HS-5 (cell line): Measurements from ENCODE around the gene COX10.
A peak's percentile ranks its signal among the peaks of the same experiment; 100 is the strongest.
"Not testable (repeated sequence)": the region's sequence is repeated elsewhere in the genome, so short reads cannot be mapped to it uniquely, and the experiment has no call there.

Source experiments
- DNase-seq: peaks from one replicate; pipeline ENCODE4 v3.0.0-alpha.2; 2012; ENCODE audit warnings: low read depth

The COX10 gene

DNA sequence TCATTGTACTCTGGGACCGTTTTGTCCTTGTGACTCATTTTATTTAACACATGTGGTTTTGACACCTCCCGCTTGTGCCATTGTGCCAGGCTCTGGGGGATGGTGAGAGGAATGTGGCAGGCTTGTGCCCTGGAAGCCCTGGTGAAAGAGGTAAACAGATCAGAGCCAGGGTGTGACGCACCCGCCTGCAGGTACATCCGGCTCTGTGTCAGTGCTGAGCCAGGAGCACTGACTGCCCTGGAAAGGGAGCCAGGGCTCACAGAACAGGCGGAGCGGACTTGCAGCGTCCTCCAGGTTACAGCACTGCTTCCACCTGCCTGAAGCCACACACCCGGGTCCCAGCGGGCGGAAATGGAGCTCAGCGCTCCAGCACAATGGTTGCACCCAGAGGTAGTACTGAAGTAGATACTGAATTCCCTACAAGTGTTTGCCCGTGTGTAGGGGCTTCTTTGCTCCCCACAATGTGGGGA lies 136.7 kb downstream of the COX10 start:
- no peak for DNase-seq

DNA sequence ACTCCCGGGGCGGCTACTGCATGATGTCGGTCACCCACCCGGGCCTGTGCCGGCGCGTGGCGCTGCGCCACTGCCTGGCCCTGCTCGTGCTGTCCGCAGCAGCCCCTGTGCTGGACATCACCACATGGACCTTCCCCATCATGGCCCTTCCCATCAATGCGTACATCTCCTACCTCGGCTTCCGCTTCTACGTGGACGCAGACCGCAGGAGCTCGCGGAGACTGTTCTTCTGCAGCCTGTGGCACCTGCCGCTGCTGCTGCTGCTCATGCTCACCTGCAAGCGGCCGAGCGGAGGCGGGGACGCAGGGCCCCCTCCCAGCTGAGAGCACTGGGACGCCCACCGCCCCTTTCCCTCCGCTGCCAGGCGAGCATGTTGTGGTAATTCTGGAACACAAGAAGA lies 137.6 kb downstream of the COX10 start:
- no peak for DNase-seq

DNA sequence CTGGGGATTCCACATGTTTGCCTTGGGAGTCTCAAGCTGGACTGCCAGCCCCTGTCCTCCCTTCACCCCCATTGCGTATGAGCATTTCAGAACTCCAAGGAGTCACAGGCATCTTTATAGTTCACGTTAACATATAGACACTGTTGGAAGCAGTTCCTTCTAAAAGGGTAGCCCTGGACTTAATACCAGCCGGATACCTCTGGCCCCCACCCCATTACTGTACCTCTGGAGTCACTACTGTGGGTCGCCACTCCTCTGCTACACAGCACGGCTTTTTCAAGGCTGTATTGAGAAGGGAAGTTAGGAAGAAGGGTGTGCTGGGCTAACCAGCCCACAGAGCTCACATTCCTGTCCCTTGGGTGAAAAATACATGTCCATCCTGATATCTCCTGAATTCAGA lies 138.5 kb downstream of the COX10 start:
- DNase-seq: no peak

DNA sequence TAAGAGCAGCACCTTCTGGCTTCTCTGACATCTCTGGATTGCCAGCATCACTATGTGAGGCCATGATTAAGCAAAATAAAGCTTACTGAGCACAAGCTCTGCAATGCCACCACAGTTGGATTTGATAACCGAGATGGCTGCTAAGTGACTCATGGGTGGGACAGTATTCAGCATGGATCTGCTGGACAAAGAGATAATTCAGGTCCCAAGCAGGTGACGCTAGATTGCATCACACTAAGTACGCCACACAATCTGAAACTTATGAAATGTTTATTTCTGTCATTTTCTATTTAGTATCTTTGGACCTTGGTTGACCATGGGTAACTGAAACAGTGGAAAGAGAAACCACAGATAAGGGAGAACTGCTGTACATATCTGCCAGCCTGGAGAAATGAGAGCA lies 139.9 kb downstream of the COX10 start:
- DNase-seq: no peak

DNA sequence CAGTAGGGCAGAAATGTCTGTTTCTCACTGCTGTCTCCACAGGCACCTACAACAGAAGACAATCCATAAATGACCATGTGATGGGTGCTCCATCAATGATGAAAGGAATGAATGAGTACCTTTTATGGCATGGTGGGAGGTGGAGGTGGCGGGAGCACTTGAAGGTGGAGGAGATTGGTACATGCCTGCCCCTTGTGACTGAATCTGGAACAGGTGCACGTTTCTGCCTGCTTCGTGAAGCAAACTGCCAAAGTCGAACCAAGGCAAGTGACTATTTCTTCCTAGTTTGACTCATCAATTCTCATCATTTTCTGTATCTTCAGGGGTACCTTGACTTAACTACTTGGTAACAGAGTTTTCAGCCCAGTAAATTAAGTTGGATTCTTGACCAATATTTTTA lies 141.9 kb downstream of the COX10 start:
- DNase-seq: no peak

DNA sequence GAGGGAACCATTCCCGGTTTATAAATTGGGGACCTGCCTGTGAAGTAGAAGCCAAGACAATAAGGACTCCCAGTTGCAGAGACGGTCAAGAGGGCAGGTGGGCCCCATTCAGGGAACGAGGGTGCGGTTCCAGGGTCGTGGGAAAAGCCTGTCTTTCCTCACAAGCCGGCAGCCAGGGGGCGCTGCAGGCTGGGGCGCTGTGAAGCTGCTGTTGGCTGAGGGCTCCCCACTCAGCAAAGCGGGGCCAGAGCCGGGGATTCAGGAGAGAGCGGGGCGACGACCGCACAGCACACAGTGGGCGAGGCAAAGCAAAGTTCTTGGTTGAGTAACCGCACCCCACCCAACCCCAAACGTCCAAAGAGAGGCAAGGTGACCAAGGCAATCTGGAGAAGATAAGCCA lies 142.5 kb downstream of the COX10 start:
- no peak for DNase-seq

DNA sequence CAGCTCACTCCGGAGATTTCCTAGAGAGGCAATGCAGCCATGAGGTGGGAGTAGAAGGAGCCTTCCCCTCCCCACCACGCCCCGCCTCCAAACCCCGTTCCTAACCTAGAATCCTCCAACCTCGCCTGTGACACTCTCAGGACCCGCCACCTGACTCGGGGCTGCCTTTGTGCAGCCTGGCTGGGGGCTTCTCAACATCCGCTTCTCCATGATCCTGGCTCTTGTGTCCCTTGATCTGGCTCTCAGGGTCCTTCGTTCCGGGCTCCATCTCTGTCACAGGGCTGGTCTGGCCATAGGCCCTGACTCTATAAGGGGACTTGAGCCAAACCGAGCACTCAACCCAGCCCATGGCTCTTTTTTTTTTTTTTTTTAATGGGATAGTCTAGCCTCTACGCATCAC lies 143.1 kb downstream of the COX10 start:
- no peak for DNase-seq

DNA sequence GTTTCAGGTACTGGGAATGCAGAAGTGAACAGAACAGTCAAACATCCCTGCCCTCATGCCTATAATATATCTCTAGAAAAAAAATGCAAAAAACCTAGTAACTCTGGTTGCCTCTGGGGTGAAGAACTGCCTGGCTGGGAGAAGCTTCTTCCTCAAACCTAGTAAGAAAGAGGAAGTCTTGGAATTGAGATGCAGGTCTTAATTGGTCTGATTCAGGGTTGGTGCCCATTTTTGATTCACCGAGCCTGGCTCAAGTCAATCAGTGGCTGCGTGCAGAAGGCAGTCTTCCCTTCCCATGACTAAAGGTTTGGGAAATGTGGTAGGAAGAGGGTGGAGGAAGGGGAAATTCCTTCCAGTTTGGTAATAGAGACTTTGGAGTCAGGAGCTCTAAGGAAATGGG lies 145.0 kb downstream of the COX10 start:
- DNase-seq: peak; percentile 16

DNA sequence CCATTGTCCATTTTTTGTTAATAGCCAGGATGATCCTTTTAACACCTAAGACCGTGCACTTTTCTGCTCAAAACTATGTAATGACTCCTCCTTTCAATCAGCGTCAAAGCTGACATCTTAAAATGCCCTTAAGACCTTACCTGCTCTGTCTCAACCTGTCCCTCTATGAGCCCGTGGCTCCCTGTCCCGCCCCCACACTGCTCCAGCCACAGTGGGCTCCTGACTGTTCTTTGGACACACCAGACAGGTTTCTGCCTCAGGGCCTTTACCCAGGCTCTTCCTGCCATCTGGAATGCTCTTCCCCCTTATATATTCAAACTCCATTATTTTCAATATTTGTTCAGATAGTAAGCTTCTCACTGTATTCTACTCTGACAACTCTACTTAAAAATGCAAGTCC lies 153.3 kb downstream of the COX10 start:
- no peak for DNase-seq

DNA sequence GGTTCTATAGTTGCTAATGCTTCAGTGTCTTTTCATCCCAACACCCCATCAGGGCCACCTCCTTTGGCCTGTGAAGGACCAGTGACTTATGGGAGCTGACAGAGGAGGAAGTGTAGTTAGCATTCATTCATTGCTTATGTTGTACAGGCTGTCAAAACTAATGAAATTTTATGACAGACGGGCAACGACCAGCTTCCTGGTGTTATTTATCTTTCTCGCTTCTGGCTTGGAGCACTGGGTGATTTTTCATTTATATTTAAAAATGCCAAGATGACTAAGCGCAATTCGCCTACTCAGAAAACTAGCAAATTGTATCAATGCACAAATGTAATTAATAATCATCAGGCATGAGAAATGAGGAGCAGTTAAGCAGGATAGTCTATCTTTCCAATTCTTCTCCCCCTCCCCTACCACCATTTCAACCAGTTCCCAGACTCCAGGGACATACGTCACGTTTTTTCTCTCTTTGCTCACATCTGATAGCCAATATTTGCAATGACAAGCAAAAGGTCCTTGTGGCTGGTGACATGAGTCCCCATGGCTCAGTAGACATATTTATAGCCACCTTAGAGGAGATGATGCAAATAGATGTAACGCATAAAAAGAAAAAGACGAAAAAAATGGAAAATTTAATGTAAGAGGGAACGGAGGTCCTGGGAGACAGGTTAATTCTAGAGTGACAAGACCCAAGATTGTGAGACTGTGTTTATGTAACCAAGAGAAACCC lies 156.1 kb downstream of the COX10 start:
- DNase-seq: no peak

DNA sequence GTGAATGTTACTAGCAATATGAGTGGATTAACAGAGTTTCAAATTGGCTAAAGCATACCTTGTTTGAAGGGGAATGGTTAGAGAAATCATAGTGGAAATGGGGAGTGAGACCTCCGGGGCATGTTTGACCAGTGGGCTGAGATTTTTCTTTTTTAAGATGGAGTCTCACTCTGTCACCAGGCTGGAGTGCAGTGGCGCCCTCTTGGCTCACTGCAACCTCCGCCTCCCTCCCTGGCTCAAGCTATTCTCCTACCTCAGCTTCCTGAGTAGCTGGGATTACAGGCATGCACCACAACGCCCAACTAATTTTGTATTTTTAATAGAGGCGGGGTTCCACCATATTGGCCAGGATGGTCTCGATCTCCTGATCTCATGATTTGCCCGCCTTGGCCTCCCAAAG lies 157.7 kb downstream of the COX10 start:
- DNase-seq: no peak

DNA sequence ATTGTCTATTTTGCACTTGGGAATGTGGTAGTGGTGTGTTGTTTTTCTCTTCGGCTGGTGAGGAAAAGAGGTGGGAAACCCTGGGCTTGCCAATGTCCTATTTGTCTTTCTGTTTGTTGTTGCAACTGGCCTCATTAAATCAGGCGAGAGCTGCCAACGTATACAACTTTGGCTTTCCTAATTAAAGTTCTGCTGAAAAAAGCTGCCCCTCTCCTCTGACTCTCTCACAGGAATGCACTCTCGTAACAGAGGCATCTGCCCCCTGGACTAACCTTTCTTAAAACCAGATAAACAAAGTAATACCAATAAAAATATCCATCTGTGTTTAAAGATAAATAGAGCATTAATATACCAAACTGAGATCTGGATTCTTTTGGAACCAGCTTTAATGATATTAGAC lies 159.6 kb downstream of the COX10 start:
- DNase-seq: no peak

DNA sequence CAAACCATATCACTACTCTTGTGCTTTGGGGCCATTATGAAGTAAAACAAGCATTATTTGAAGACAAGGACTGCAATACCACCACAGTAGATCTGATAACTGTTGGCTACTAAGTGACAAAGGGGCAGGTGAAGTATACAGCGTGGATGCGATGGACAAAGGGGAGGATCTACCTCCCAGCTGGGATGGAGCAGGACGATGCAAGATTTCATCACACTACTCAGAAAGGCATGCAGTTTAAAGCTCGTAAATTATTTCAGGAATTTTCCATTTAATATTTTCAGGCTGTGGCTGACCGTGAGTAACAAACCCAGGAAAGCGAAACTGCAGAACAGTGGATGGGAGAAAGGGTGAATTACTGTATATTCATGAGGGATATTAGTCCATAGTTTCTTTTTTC lies 161.9 kb downstream of the COX10 start:
- DNase-seq: peak; percentile 4

DNA sequence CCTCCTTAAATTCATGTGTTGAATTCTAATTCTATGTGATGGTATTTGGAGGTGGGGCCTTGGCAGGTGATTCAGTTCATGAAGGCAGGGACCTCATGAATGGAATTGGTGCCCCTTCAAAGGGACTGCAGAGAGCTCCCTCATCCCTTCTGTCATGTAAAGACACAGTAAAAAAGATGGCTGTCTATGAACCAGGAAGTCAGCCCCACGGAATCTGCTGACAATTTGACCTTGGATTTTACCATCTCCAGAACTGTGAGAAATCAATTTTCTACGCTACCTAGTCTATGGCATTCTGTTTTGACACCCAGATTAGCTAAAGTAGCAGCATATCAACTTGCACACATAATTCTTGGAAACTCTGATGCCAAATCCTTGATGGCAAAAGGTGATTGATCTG lies 165.7 kb downstream of the COX10 start:
- DNase-seq: not testable (repeated sequence)

DNA sequence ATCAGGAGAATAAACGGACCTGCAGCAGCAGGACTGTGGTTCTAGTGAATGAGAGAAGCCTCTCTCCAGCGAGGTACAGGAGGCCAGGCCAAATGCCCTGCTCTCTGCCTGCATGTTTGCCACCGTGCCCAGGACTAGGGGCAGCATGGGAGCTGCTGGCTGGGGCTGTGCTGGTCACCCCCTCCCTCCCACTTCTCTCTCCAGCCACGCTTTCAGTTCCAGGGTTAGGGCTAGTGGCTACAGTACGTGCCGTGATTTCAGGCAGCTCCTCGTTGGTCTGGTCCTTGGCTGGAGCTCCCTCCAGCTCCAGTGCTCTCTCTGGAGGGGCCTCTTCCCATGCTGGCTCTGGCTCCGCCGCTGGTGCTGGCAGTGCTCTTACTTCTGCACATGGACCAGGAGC lies 166.7 kb downstream of the COX10 start:
- DNase-seq: not testable (repeated sequence)

DNA sequence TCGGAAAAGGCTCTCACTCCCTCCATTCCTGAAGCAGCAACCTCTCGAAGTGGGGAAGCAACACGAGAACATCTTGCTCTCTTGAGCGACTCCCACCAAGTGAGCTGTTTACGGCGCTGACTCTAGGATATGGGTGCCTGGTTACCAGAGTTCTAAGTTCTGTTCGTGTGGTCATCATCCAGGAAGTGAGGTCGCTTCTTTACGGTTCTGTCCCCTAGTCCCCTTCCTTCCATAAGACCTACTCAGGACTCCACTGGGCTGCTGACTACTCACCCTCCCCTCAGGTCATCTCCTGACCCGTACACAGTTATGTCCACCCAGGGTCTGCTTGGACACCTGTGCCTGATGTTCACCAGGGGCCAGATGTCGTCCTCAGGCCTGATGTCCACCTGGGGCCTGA lies 167.5 kb downstream of the COX10 start, which contains the start of gene CDRT15:
Gene CDRT15 (minus strand): TSS at position 101 of the 400 bp plus-strand sequence. CDS start 29 bp downstream, at position 72.
- not testable (repeated sequence) for DNase-seq

DNA sequence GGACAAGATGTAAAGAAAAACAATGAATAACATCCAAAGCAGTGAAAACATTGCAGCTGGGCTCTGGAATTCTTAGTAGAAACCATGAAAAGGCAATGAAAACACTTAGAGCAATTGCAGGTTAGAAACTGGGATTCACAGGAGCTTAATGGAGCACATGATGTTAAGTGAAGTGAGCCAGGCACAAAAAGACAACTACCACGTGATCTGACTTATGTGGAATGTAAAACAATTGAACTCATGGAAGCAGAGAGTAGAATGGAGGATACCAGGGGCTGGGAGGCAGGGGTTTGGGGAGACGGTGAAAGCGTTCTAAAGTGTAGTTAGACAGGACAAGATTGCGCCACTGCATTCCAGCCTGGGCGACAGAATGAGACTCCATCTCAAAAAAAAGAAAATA lies 170.0 kb downstream of the COX10 start:
- DNase-seq: not testable (repeated sequence)

DNA sequence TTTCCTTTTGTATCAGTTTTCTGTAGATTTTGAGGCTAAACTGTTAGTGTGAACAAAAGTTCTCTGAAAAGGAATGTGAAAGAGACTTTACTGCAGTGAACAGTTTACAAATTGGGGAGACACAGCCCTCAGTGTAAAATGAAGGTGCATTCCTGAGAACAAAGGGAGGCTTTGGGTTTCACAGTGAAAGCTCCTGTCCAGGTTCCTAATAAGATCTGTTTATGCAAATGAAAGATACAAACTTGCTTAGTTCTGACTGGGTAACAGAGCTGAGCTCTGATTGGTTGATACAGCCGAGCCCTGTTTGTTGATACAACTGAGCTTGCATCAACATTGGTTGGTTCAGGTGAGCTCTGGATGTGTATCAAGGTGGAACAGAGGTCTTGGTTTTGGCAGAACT lies 175.7 kb downstream of the COX10 start:
- DNase-seq: no peak

DNA sequence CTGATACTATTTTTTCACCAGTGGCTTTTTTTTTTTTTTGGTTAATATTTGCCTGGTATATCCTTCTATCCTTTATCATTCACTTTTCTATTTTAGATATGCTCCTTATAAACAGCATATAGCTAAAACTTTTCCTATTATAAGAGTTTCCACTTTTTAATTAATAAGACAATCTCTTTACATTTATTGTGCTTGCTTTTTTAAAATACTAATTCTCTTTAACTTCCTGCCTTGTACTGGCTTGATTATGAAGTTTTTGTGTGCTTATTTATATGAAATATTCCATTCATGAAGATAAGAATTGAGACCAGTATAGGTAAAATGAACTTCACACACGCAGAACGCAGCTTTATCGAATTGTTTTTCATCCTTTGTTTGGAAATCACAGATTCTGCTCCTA lies 176.3 kb downstream of the COX10 start:
- no peak for DNase-seq
